Smooth muscle cell (in vitro differentiated cells): ENCODE results near the gene PLPP6. TPM values are rescaled to one million over a fixed set of nuclear protein-coding genes. Genes with fewer than 3 reads are reported as not detected.

Experiments used
- DNase-seq: peaks from one replicate; lab custom pipeline; 2025; ENCODE audit not compliant: unreplicated experiment; lab: John Stamatoyannopoulos, UW
- H2AFZ ChIP-seq: fragments of 200-600 bp; sonication (generic); 2 replicates; pipeline ENCODE4 v1.6.0; 2016; ENCODE audit warnings: antibody characterized with exemption, low read depth, mild to moderate bottlenecking
- H3F3A ChIP-seq: fragments of 200-600 bp; sonication (generic); 2 replicates; pipeline ENCODE4 v1.6.0; 2017; ENCODE audit warnings: antibody characterized with exemption, low read depth
- H3K27ac ChIP-seq: fragments of 200-600 bp; sonication (generic); 2 replicates; pipeline ENCODE4 v1.5.1; 2016; ENCODE audit warnings: low read depth, mild to moderate bottlenecking
- H3K27me3 ChIP-seq: fragments of 200-600 bp; sonication (generic); 2 replicates; pipeline ENCODE4 v1.6.1; 2016; ENCODE audit warnings: low read depth, mild to moderate bottlenecking
- H3K36me3 ChIP-seq: fragments of 200-600 bp; sonication (generic); 2 replicates; pipeline ENCODE4 v1.5.1; 2016; ENCODE audit warnings: low read depth
- H3K4me1 ChIP-seq: fragments of 200-600 bp; sonication (generic); 2 replicates; pipeline ENCODE4 v1.5.1; 2016; ENCODE audit warnings: low read depth
- H3K4me2 ChIP-seq: fragments of 200-600 bp; sonication (generic); 2 replicates; pipeline ENCODE4 v1.6.0; 2016; ENCODE audit warnings: mild to moderate bottlenecking
- H3K4me3 ChIP-seq: fragments of 200-600 bp; sonication (generic); 2 replicates; pipeline ENCODE4 v1.5.1; 2016; ENCODE audit warnings: mild to moderate bottlenecking
- H3K79me2 ChIP-seq: fragments of 200-600 bp; sonication (generic); 2 replicates; pipeline ENCODE4 v1.6.0; 2016; ENCODE audit warnings: low read depth, mild to moderate bottlenecking
- H3K9ac ChIP-seq: fragments of 200-600 bp; sonication (generic); 2 replicates; pipeline ENCODE4 v1.6.0; 2016; ENCODE audit warnings: low read depth
- H3K9me3 ChIP-seq: fragments of 200-600 bp; sonication (generic); replicated peaks from 2 replicates; pipeline ENCODE4 v1.5.1; 2016; ENCODE audit warnings: low read depth
- H4K20me1 ChIP-seq: fragments of 200-600 bp; sonication (generic); 2 replicates; pipeline ENCODE4 v1.6.0; 2016; ENCODE audit warnings: low read depth
- WGBS: methylation state at CpG from one replicate; pipeline ENCODE4 v1.1.7; 2016; ENCODE audit warnings: low lambda C conversion rate; 5-methylcytosine and 5-hydroxymethylcytosine counted together
- polyA plus RNA-seq: library from polyadenylated mRNA; unstranded; fragments of >200 nt; fragmentation: Nextera tagmentation; extraction: Ambion mirVana; gene quantifications from 2 replicates; pipeline ENCODE4 v1.2.1, GENCODE V29; 2016
- total RNA-seq: library from RNA; depleted of rRNA; stranded (reverse); fragments of >200 nt; gene quantifications from 2 replicates; pipeline ENCODE4 v1.2.3, GENCODE V29; 2014
- TF ChIP-seq, protein P1 (sequence below): fragments of 200-600 bp; sonication (generic); IDR thresholded peaks from 2 replicates; pipeline ENCODE4 v1.5.1; 2017; ENCODE audit warnings: borderline replicate concordance, mild to moderate bottlenecking, antibody characterized with exemption; ENCODE audit not compliant: insufficient read depth, poor library complexity, severe bottlenecking

Gene PLPP6
- total RNA-seq (5.4 and 6.2 TPM in 2 replicates), polyA plus RNA-seq (2.6 and 2.7 TPM in 2 replicates)

DNA sequence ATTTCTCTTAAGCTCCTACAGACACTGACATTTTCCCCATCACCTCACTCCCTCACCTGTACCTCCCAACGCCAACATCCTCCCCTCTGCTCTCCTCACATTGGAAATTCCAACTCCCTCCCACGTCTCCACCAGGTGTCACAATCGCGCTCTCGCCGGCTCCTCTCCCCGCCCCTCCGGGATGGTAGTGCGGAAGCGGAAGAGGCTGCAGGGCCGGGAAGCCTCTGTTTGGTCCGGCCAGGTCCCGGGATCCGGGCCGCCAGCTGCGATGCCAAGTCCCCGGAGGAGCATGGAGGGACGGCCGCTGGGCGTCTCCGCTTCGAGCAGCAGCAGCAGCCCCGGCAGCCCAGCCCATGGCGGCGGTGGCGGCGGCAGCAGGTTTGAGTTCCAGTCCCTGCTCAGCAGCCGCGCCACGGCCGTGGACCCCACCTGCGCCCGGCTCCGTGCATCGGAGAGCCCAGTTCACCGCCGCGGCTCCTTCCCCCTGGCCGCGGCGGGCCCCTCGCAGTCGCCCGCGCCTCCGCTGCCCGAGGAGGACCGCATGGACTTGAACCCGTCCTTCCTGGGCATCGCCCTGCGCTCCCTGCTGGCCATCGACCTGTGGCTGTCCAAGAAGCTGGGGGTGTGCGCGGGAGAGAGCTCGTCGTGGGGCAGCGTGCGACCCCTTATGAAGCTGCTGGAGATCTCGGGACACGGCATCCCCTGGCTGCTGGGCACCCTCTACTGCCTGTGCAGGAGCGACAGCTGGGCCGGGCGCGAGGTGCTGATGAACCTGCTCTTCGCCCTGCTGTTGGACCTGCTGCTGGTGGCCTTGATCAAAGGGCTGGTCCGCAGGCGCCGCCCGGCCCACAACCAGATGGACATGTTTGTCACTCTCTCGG lies at the start of gene PLPP6:
Gene PLPP6 (plus strand): TSS at position 187 of the 881 bp plus-strand sequence. CDS start 82 bp downstream, at position 269.
- Histone ChIP-seq H3K9ac (peak within 1 kb of the TSS; percentile 56), H3K9me3 (no peaks in the 10 kb centered on the region), H4K20me1 (no peaks in the 10 kb centered on the region), H2AFZ (peak within 1 kb of the TSS; percentile 98), H3K36me3 (no peaks in the 10 kb centered on the region), H3K79me2 (no peaks in the 10 kb centered on the region), H3K4me2 (peak within 1 kb of the TSS; percentile 95), H3K4me1 (peaks cover 13% of the 10 kb centered on the region), H3K27ac (no peak within 1 kb of the TSS), H3K4me3 (peak within 1 kb of the TSS; percentile 80), H3F3A (peaks cover 17% of the 10 kb centered on the region), H3K27me3 (peaks cover 1% of the 10 kb centered on the region)
- TF ChIP-seq, protein P1, sequence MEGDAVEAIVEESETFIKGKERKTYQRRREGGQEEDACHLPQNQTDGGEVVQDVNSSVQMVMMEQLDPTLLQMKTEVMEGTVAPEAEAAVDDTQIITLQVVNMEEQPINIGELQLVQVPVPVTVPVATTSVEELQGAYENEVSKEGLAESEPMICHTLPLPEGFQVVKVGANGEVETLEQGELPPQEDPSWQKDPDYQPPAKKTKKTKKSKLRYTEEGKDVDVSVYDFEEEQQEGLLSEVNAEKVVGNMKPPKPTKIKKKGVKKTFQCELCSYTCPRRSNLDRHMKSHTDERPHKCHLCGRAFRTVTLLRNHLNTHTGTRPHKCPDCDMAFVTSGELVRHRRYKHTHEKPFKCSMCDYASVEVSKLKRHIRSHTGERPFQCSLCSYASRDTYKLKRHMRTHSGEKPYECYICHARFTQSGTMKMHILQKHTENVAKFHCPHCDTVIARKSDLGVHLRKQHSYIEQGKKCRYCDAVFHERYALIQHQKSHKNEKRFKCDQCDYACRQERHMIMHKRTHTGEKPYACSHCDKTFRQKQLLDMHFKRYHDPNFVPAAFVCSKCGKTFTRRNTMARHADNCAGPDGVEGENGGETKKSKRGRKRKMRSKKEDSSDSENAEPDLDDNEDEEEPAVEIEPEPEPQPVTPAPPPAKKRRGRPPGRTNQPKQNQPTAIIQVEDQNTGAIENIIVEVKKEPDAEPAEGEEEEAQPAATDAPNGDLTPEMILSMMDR = peak; percentile 4
- peak; percentile 28 for DNase-seq
- WGBS = 1% methylated on average over 61 of the region's 70 CpGs

DNA sequence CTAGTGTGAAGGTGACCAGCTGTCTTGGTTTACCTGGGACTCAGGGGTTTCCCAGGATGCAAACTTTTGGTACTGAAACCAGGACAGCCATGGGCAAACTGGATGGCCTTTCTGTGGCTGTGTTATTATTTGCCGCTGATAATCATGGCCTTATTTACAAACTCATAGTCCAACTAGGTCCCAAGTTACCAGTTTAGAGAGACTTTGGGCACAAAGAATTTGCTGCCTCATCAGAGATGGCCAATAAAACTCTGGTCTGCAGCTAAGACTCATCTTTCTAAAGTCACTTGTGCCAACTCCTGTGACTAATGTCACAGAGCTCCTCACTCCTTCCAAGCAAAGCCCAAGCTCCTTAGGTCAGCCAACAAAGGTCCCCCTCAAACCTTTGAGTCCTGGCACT lies 47.5 kb upstream of the PLPP6 start:
- Histone ChIP-seq H4K20me1 (no peaks in the 10 kb centered on the region), H3K36me3 (no peaks in the 10 kb centered on the region), H3K4me3 (no peak overlapping the region), H3K4me2 (peak overlapping the region; percentile 25), H3F3A (no peaks in the 10 kb centered on the region), H3K9me3 (no peaks in the 10 kb centered on the region), H3K79me2 (no peaks in the 10 kb centered on the region), H3K27ac (no peak overlapping the region), H2AFZ (no peak overlapping the region), H3K27me3 (no peaks in the 10 kb centered on the region), H3K4me1 (no peaks in the 10 kb centered on the region), H3K9ac (no peak overlapping the region)
- TF ChIP-seq, protein P1 = no peak
- 92% methylated on average over 1 of the region's 1 CpG for WGBS
- no peak for DNase-seq

DNA sequence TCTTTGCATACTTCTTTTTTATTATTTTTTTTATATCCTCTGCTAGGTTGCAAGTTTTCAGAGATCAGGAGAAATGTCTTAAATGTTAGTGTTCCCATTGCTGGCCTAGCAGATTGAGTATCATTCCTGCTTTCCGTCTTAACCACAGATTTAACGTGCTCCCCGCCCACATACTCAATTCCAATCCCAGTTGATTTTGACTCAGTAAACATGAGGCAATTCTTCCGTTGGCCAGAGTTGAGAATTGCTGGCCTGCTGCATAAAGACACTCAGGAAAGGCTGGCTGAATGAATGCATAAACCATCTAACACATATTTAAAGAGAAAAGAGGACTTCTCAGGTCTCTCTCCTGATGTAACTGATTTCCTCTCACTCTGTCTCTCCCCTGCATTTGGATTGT lies 46.8 kb upstream of the PLPP6 start:
- no peak overlapping the region for H3K4me3 ChIP-seq
- no peaks in the 10 kb centered on the region for H3K27me3 ChIP-seq
- no peaks in the 10 kb centered on the region for H4K20me1 ChIP-seq
- WGBS = 24% methylated on average over 4 of the region's 4 CpGs
- H2AFZ ChIP-seq = no peak overlapping the region
- no peaks in the 10 kb centered on the region for H3K9me3 ChIP-seq
- no peak for DNase-seq
- H3F3A ChIP-seq = no peaks in the 10 kb centered on the region
- TF ChIP-seq, protein P1 = no peak
- H3K9ac ChIP-seq = no peak overlapping the region
- no peaks in the 10 kb centered on the region for H3K36me3 ChIP-seq
- no peaks in the 10 kb centered on the region for H3K79me2 ChIP-seq
- H3K4me1 ChIP-seq = no peaks in the 10 kb centered on the region
- no peak overlapping the region for H3K27ac ChIP-seq
- peak overlapping the region; percentile 25 for H3K4me2 ChIP-seq

DNA sequence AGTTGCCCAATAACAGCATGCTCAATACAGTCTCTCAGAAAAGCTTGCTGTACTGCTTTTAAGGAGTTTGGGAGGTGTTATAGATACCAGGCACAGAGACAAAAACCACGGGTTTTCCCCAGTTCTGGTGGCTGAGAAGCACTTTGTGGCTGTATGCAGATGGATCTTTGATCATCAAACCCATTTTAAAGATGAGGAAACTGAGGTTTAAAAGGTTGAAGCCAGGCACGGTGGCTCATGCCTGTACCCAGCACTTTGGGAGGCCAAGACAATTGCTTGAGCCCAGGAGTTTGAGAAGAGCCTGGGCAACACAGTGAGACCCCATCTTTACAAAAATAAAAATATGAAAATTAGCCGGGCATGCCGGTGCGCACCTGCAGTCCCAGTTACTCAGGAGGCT lies 46.3 kb upstream of the PLPP6 start:
- Histone ChIP-seq H3K4me2 (peak overlapping the region; percentile 25), H4K20me1 (no peaks in the 10 kb centered on the region), H3K9ac (no peak overlapping the region), H3K36me3 (no peaks in the 10 kb centered on the region), H3K4me3 (no peak overlapping the region), H3K4me1 (peaks cover 2% of the 10 kb centered on the region), H3K79me2 (no peaks in the 10 kb centered on the region), H2AFZ (no peak overlapping the region), H3K27ac (no peak overlapping the region), H3K27me3 (no peaks in the 10 kb centered on the region), H3F3A (no peaks in the 10 kb centered on the region), H3K9me3 (no peaks in the 10 kb centered on the region)
- WGBS = 93% methylated on average over 5 of the region's 5 CpGs
- DNase-seq = no peak
- TF ChIP-seq, protein P1 = no peak
